GM21528 (cell line): Measurements from ENCODE around the gene SERPING1.

ENCODE experiments used
- ATAC-seq: cut with Tn5 transposase; IDR thresholded peaks from one replicate; pipeline ENCODE4 v1.9.1; 2021; ENCODE audit warnings: mild to moderate bottlenecking, moderate library complexity; ENCODE audit not compliant: unreplicated experiment, low FRiP score

SERPING1 gene

DNA sequence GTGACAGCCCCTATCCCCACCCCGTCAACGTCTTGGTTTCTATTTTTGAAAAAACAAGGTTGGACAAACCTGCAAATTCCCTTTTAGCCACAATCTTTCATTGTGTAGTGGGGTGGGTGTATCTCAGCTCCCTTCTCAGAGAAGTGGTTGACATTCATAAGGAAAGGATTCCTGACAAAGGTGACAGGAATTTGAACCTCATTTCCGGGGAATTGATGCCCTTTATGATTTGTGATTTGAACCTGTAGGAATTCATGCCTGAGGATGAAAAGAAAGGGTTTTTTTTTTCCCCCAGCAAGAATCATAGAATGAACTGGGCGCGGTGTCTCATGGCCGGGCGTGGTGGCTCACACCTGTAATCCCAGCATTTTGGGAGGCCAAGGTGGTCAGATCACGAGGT lies 37.8 kb downstream of the SERPING1 start:
- ATAC-seq, result no peak

DNA sequence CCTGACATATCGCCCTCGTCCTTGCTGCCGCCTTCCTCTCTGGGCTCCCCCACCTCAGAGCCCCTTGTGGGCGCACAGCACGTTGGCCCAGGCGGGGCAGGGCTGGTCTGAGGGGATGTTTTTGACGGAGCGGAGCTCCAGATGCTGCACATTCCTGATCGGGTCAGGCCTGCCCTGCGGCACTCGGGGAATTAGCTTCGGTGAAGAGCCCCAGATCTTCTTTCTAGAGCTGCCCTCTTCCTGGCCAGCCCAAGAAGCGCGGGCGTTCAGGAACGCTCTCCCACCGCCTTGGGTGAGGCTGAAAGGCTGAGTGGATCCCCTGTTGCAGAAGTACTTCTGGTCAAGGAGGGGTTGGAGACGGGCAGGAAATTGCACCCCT lies 40.1 kb downstream of the SERPING1 start:
- no peak for ATAC-seq

DNA sequence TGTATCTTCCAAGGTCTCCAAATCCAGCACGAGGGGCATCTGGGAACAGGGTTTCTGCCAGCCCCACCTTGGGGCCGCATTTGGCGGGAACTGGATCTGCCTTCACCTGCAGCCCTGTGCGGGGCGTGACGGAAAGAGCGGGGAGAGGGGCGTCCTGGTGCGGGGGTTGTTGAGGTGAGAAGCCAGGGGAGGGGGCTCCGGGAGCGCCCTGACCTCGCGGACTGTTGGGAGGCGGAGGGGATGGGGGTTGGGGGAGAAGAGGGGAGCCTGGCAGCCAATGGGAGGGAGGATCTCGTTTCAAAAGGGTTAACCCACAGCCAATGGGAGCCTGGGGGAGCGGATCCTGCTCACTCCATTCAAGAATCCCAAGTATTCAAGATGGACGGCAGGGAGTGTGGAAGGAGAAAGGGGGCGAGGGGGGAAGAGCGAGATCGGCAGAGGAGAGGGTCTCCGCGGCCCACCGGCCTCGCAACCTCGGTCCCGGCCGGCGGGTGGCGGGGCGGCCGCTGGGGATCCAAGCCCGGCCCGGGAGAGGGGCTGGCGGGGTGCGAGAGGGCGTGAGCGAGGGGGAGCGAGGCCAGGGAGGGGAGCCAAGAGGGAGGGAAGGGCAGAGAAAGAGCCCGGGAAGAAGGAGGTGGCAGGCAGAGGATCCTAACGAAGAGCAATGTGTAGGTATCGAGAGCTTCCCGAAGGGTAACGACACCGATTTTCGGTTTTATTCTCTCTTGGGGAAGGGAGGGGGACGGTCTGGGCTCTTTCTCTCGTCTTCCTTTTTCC lies 40.7 kb downstream of the SERPING1 start:
- ATAC-seq, result no peak

DNA sequence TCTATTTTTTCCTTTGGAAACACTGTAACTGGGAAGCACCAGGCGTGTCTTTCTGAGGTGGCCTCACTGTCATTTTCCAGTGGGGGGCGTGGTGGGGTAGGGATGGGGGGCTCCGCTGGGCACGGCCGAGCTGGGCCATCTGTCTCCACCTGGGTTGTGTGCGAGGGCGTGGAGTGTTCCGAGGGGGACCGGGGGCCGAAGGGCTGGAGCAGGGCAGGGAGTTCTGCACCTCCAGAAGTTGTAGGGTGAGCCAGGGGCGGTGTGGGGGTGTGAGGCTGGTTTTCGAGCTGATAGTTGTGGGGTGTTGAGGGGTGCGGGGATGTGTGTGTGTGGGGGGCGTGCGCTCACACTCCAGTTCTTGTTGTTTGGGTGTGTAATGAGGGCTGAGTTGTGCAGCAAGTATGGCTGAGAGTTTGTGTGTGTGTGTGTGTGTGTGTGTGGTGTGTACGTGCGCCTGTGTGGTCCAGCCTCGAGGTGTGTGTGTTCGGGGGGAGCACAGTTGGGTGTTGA lies 41.4 kb downstream of the SERPING1 start:
- ATAC-seq, result no peak

DNA sequence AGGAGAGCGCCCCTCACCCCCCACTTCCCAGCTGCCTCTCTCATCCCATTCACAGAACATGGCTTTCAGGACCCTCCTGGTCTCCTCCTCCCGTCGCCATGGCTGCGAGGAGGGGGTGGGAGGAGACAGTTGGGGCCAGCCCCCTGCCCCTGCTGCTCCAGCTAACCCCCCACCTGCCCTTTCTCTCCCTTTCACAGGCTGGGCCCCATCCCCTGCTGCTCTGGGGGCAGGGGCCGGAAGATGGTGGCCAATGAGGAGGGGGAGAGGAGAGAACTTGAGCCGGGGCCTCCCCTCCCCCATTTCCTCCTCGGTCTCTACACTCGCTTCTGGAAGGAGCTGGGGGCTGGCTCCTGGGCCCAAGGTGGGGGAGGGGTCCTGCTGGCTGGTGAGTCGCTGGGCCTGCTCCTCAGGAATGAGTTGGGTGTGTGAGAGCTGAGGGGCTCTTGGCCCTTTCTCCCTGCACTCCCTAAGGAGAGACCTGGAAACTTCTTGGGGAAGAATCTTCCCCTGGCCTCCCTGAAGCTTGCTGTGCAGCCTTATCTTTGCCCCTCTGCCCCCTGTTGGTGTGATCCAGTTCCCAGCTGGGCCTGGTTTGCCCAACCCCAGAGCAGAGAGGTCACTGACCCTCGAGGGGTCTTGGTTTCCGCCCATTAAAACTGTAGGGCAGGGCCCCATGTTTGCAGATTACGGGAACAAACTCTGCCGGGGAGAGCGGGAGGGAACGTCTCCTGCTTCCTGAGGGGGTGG lies 42.0 kb downstream of the SERPING1 start:
- no peak for ATAC-seq

DNA sequence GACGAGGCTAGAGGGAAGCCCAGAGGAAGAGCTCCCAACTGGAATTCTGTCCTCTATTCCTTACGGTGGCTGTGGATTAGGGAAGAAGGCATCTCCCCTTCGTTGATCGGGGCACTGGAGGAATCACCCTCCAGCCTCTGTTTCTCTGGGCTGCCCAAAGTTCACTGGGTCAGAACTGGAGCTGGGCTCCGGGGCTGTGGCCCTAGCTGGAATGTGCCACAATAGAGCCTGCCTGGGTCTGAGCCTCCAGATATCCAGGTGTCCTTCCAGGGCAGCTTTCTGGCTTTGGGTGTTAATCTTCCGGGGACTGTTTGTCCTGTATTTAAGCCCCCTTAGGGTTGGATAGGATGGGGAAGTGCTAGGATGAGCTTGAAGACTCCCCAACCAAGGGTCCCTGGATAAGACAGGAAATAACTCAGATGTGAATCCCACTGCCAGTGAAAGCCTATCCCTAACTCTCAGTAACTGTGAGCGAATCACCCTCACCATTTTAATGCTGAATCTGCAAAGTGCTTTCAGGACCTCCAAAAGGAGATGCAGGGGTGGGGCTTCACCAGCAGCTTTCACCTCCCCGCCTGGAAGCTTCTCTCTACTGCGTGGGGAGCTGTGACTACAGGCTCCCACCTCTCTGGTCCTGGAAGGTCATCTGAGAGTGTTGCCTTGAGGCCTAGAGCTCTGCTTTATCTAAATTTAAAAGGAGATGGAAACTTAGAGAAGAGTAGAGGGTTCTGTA lies 42.7 kb downstream of the SERPING1 start:
- no peak for ATAC-seq

DNA sequence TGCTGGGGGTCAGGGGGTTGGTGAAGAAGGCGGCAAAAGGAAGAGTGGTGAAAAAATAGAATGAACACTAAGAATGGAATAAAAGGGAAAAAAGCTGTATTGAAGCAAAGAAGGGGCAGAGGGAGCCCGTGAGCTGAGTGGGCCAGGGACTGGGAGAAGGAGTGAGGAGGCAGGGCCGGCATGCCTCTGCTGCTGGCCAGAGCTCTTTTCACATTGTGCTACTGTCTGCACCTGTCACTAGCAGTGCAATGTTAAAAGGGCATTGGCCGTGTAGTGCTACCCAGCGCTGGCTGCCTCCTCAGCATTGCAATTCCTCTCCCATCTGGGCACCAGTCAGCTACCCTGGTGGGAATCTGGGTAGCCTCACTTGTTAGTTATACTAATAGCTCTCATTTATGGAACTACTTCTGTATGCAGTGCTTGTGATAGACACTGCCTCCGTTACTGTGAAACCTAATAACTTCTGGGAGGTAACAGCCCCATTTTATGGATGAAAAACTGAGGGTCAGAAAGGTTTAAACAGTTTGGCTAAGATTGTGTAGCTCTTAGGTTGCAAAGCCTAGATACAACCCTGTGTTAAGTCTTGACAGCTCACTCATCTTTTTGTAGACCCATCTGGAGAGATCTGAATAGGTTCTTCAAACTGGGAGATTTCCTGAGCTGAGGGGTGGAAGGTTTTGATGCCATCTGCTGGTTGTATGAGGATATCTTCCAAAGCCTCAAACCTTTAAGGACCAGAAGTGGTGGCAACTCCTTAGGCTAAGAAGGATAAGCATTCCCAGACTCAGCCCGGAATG lies 43.7 kb downstream of the SERPING1 start:
- ATAC-seq, result no peak

DNA sequence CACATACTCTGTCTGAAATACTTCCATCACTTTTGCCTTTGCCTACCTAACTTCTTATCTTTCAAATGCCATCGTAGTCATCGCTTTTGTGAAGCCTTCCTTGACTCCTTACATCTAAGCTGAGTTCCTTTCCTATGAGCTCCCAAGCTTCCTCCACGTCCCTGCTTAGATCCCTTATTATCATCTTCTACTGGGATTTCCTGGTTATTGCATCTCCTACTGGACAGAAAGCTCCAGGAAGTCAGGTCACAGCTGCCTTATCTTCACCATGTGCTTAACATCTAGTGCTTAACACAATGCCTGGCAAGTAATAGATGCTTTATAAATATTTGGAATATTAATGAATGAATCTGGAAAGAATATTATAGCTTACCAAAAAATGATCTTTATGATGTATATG lies 46.3 kb downstream of the SERPING1 start:
- ATAC-seq, result no peak

DNA sequence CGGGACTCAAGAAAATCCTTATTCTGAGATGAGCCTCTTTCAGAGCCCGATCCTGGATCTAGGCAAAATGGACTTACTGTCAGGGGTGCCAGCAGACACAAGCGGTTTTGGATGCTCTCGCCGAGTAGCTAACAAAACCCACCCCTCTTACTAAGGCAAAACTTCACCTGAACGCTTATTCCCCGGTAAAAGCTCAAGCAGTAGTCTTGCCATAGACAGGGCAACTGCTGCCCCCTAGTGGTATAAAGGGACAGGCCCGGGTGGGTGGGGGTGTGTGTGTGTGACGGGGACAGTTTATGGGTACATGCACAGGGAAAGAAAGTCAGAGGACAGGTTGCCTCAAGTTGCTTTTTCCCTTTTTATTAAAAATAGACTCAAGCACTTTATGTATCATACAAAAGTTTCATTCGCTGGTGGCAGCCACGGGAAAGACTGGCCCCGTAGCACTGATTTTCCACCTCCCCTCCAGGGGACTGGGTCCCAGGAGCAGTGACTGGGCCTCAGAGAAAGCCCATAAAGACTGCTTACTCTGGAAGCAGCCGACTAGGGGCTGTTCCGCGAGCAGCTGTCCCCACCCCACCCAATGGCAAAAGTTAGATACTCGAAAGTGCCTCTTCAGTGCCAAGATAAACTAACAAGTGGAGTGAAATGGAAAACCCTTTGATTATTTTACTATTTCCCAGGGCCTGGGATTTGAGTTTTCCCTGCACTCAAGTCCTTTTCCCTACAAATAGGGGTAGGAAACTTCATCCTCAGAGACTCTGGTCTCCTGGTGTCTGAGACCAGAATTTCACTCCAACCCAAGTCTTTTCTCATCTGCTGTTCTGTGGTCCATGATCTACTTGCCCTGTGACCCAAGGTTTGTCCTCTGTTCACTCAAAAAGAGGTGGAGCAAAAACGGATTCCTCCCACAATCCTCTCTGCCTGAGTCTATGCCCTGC lies 47.5 kb downstream of the SERPING1 start:
- ATAC-seq, result no peak

DNA sequence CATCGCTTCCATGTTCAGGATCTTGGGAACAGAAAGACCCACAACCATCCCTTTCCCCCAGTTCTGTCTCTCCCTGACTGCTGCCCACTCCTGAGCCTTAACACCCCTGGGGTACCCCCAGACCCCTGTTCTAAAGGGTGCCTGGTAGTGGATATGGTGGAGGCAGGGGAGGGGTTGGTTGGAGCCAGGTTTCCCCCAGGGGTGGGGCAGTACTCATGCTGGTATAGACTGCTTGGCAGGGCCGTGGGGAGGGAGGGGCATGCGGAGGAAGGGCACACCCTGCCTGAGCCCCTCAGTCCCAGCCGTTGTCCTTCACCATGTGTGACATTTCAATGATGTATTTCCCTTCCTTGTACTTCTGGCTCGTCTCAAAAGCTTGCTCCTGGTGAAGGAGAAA lies 48.2 kb downstream of the SERPING1 start:
- no peak for ATAC-seq

DNA sequence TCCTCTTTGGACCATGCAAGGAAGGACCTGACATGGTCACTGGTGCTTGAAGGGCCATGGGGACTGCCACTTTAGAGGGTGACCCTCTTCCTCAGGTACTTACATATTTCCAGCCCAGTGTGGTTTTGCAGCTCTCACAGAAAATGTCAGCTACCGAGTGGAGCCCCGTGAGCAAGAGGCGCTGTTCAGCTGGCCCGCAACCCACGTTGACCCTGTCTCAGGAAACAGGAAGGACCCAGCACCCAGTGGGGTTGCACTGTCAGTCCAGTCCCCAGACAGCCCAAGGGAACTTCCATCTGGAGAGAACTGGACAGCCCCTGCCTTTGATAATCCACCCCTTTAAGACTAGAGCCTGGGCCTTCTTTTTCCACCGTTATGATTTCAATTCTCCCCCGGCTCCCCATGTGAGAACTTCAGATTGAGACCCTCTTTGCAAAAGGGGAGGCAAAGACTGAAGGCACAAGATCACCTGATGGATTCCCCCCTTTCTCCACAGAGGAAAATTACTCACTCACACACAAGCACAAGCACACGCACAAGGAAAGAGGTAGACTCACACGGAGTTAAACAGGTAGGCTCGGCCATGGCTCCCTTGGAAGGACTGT lies 48.8 kb downstream of the SERPING1 start:
- no peak for ATAC-seq

DNA sequence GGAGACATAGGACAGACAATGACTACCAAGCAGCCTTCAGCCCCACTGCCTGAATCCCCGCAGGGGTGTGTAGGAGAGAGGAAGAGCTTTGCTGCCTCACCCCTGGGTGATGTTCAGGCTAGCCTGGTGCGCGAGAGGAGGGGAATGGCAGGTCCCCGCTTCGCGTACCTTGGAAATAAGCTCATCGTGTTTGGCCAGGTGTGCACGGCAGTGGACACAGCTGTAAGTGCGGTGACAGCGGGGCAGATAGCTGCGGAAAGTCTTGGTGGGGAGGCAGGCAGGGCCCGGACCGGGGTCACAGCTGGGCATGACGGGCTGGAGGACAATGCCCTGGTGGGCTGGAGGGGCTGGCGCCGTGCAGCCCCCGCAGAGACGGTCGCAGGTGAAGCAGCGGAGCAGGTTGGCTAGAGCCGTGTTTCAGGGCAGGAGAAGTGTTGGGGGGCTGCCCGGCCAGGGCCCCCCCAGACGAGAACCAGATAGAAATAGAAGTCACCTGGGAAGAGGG lies 49.4 kb downstream of the SERPING1 start:
- no peak for ATAC-seq

DNA sequence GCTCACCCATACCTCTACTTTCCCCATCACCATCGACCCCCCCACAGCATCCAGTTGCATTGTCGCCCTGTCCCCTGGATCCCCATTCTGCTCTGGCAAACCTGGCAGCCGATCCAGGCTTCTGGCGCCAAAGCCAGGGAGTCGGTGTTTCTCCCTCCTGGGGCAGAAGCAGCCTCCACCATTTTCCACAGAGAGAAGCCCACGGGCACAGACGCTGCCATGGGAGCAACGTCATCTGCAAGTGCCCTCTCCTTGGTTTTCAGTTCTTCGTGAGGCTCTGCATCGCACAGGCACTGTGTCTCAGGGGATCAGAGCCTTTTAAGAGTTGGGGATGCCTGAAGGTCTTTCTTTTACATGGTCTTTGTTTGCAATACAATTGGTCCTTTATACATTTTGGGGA lies 49.9 kb downstream of the SERPING1 start:
- ATAC-seq, result no peak

DNA sequence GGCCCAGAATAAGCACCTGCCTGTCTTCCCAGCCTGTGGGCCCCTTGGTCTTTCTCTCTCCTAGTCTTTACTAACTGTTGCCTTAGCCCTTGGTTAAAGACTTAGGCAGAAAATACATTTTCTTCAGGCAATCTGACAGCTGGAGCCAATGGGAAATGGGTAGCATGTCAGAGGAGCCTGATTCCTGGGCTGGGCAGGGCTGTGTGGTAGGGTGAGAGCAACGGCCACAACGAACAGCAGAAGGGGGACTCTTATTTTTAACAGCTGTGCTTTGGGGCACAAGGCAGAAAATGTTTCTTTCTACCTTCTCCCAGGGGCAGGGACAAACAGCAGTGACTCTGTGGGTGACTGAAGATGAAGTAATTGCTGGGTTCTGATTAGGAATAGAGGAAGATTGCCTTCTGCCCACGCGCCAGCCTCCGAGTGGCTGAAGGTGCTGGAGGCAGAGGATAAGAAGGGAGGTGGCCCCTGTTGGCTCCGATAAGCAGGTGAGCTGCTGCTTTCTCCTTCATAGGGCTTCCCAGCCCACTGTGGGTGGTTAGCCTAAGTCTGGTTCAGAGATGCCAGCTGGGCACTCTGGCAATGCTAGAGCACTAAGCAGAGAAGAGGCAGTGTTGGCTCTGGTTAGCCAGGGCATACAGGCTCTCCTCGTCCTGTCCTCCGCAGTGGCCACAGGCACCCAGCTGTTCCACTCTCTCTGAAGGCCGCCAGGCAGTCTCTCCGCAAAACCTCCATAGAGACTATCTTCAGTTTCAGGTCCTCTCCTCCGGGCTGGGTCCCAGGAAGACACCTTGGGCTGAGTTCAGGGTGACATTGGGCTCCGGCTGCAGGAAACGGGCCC lies 50.7 kb downstream of the SERPING1 start:
- ATAC-seq, result no peak

DNA sequence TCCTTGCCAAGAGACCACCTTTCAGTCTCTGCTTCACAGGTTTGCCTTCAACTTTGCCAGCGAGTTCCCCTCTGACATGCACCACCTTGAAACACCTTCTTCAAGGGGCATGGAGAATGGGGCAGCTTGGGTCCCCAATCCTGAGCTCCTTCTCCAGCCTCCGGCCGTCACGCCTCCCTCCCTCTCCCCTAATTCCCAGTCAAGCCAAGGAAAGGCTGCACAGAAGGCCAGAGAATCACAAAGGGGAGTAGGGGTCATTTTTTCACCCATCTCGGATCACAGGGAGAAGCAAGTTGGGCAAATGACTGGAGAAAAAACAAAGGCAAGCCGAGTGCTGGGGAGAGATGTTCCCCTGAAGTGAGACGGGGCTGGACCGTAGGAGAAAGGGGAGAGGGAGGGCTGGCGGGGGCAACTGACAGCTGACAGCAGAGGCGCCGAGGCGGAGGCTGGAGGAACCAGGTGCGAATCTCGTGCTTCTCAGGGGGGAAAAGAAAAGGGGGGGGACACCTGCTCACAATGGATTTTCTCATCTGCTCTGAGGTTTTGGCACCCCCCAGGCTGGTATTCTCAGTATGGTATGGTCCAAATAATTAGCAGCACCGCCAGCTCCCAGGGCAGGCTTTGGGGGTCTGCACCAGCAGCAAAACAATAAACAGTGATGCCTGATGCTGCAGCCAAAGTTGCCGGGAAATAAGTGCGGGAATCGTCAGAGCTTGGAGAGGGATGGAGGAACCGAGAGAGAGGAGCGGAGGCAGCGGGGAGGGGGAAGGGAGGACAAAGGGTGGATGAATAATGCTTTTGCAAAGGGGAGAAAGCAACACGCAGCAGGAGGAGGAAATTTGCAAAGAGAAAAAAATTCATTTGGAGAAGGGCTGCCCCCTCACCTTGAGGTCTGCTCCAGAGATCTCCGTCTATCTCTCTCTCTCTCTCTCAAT lies 51.6 kb downstream of the SERPING1 start:
- no peak for ATAC-seq

DNA sequence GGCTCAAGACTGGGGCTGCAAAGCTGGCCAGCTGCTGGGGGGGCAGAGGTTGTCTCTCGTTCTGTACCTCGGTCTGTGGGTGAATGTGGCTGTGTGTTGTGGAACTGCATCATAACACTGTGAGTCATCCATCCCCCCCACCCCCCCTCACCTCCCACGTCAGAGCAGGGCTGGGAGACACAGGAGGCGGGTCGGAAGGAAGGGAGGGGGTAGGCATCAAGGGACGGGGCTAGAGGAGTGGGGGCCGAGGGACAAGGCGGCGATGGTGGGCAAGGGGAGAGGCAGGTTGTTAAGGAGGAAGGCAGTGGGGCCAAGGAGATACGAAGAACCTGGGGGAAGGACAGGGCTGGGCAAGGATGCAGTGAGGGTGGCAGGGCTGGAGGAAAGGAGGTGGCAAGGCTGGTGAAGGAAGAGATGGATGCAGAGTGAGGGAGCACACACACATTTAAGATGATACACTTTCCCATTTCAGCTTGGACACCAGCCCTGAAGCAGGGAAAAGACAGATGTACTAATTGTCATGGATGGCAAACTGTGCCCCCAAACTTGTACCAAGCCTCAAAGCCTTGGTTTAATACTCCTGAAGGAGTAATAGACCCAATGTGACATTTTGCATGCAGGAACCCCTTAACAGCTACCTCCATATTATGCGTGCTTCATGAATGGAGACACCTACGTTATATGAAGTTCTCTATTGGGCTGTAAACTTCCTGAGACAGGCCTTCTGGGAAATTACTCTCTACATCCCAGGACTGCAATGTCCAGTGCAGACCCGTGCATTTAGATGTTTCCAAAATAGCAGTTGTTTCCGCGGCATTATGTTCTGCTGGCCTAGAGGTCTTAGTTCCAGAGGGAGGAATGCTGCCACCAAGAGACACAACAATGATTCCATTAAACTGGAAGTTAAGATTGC lies 52.6 kb downstream of the SERPING1 start, which contains the start of gene YPEL4:
YPEL4 (minus strand) TSS at position 87 of the 913 bp plus-strand sequence. CDS start 2,805 bp downstream, outside the sequence.
- no peak for ATAC-seq
